OCI-LY3 (cell line): ENCODE data around the gene NPY2R.

Source experiments
- H2AFZ ChIP-seq: fragments of 200-600, 300-600 bp; shearing (Covaris generic); 2 replicates; pipeline ENCODE4 v1.6.0; 2014; ENCODE audit warnings: antibody characterized with exemption, low read depth, low read length
- H3K27ac ChIP-seq: fragments of 200-600, 300-600 bp; sonication (generic); 2 replicates; pipeline ENCODE4 v1.5.1; 2014; ENCODE audit warnings: mild to moderate bottlenecking, low read length, moderate library complexity, mixed read lengths
- H3K27me3 ChIP-seq: fragments of 200-600, 300-600 bp; sonication (generic); 2 replicates; pipeline ENCODE4 v1.6.1; 2014; ENCODE audit warnings: low read depth, low read length, mixed read lengths
- H3K36me3 ChIP-seq: fragments of 200-600, 300-600 bp; sonication (generic); replicated peaks from 2 replicates; pipeline ENCODE3; 2014; ENCODE audit warnings: low read depth, low read length, mixed read lengths
- H3K4me1 ChIP-seq: fragments of 300-600, 200-600 bp; sonication (generic); 2 replicates; pipeline ENCODE4 v1.6.1; 2014; ENCODE audit warnings: low read length, mixed read lengths
- H3K4me2 ChIP-seq: fragments of 200-600, 300-600 bp; sonication (generic); 2 replicates; pipeline ENCODE4 v1.6.1; 2014; ENCODE audit warnings: low read length, mixed read lengths
- H3K4me3 ChIP-seq: fragments of 300-600, 200-600 bp; sonication (generic); 2 replicates; pipeline ENCODE4 v1.5.1; 2014; ENCODE audit warnings: antibody characterized with exemption, mild to moderate bottlenecking, low read length, moderate library complexity
- H3K79me2 ChIP-seq: fragments of 300-600, 200-600 bp; shearing (Covaris generic); 2 replicates; pipeline ENCODE4 v1.6.1; 2014; ENCODE audit warnings: mild to moderate bottlenecking, low read length, mixed read lengths
- H3K9ac ChIP-seq: fragments of 300-600, 200-600 bp; shearing (Covaris generic); 2 replicates; pipeline ENCODE4 v1.6.0; 2014; ENCODE audit warnings: mild to moderate bottlenecking, low read length, moderate library complexity
- H3K9me3 ChIP-seq: fragments of 200-600, 300-600 bp; shearing (Covaris generic); 2 replicates; pipeline ENCODE4 v1.6.1; 2014; ENCODE audit warnings: low read length, mixed read lengths; ENCODE audit not compliant: insufficient read depth
- H4K20me1 ChIP-seq: fragments of 200-600, 300-600 bp; sonication (generic); 2 replicates; pipeline ENCODE4 v1.6.1; 2016; ENCODE audit warnings: low read length, mixed read lengths; ENCODE audit not compliant: insufficient read depth
- CTCF ChIP-seq: fragments of 200-600, 300-600 bp; sonication (generic); IDR thresholded peaks from 2 replicates; pipeline ENCODE4 v1.5.1; 2014; ENCODE audit warnings: antibody characterized with exemption, low read length, low read depth
- EZH2phosphoT487 ChIP-seq: fragments of 200-600 bp; shearing (Covaris generic); IDR thresholded peaks from 2 replicates; pipeline ENCODE4 v1.6.1; 2018; ENCODE audit warnings: antibody characterized with exemption, mixed run types, low read depth

The NPY2R gene

GRCh38 chr4:155234206-155234605 lies 25.8 kb downstream of the NPY2R start:
- H3K4me2 ChIP-seq = no peak overlapping the region
- H3K27ac ChIP-seq = no peak overlapping the region
- no peaks in the 10 kb centered on the region for H4K20me1 ChIP-seq
- no peak overlapping the region for H3K4me3 ChIP-seq
- TF ChIP-seq EZH2phosphoT487 = no peak
- no peak for TF ChIP-seq CTCF
- no peaks in the 10 kb centered on the region for H3K79me2 ChIP-seq
- H3K9ac ChIP-seq = no peak overlapping the region
- H3K27me3 ChIP-seq = no peaks in the 10 kb centered on the region
- H3K36me3 ChIP-seq = no peaks in the 10 kb centered on the region
- no peaks in the 10 kb centered on the region for H3K9me3 ChIP-seq
- peaks cover 9% of the 10 kb centered on the region; the same call in 1 of the 2 replicates for H3K4me1 ChIP-seq
- H2AFZ ChIP-seq = no peak overlapping the region

GRCh38 chr4:155237567-155237966 lies 29.1 kb downstream of the NPY2R start:
- Histone ChIP-seq H3K27me3 (no peaks in the 10 kb centered on the region), H3K27ac (no peak overlapping the region), H3K4me2 (no peak overlapping the region), H3K79me2 (no peaks in the 10 kb centered on the region), H4K20me1 (no peaks in the 10 kb centered on the region), H3K9ac (no peak overlapping the region), H3K4me3 (no peak overlapping the region), H3K4me1 (peaks cover 6% of the 10 kb centered on the region; the same call in 1 of the 2 replicates), H3K36me3 (no peaks in the 10 kb centered on the region), H3K9me3 (no peaks in the 10 kb centered on the region), H2AFZ (no peak overlapping the region)
- no peak for TF ChIP-seq EZH2phosphoT487
- no peak for TF ChIP-seq CTCF

- Histone ChIP-seq H2AFZ (no peak overlapping the region), H4K20me1 (no peaks in the 10 kb centered on the region), H3K79me2 (no peaks in the 10 kb centered on the region), H3K9me3 (no peaks in the 10 kb centered on the region), H3K4me2 (no peak overlapping the region), H3K4me1 (no peaks in the 10 kb centered on the region), H3K4me3 (no peak overlapping the region), H3K27me3 (no peaks in the 10 kb centered on the region), H3K9ac (no peak overlapping the region), H3K27ac (no peak overlapping the region), H3K36me3 (no peaks in the 10 kb centered on the region)
- TF ChIP-seq EZH2phosphoT487 (no peak), CTCF (no peak)
Measured at GRCh38 chr4:155241225-155241624, 32.8 kb downstream of the NPY2R start.

- no peaks in the 10 kb centered on the region for H3K36me3 ChIP-seq
- H3K27me3 ChIP-seq = no peaks in the 10 kb centered on the region
- H3K79me2 ChIP-seq = no peaks in the 10 kb centered on the region
- TF ChIP-seq EZH2phosphoT487 (no peak), CTCF (no peak)
- no peaks in the 10 kb centered on the region for H3K4me1 ChIP-seq
- H3K4me3 ChIP-seq = no peak overlapping the region
- no peaks in the 10 kb centered on the region for H3K9me3 ChIP-seq
- no peaks in the 10 kb centered on the region for H4K20me1 ChIP-seq
- no peak overlapping the region for H3K4me2 ChIP-seq
- H2AFZ ChIP-seq = no peak overlapping the region
- H3K27ac ChIP-seq = no peak overlapping the region
- no peak overlapping the region for H3K9ac ChIP-seq
Measured at GRCh38 chr4:155241664-155242063, 33.2 kb downstream of the NPY2R start.
